ENCODE data around the gene VWA3A.
"Not testable (repeated sequence)": the region's sequence is repeated elsewhere in the genome, so short reads cannot be mapped to it uniquely, and the experiment has no call there.

The VWA3A gene

DNA sequence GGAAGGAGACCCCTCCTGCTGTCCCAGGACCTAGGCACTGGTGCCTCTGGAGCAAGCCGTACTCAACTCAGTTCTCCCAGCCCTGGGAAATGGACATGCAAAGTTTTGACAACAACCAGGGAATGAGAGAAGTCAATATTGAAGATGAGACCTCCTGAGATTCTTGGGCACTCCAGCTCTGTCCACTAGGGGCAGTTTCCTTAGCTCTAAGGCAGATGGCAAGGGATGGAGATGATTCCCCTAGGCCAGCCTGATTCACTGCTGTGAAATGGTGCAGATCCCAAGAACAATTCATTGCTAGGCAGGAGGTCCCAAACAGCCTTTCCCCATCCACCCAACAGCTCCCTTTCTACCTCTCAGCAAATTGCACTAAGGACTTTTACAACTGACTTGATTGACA lies 49.4 kb downstream of the VWA3A start:
- DNase-seq: no peak

DNA sequence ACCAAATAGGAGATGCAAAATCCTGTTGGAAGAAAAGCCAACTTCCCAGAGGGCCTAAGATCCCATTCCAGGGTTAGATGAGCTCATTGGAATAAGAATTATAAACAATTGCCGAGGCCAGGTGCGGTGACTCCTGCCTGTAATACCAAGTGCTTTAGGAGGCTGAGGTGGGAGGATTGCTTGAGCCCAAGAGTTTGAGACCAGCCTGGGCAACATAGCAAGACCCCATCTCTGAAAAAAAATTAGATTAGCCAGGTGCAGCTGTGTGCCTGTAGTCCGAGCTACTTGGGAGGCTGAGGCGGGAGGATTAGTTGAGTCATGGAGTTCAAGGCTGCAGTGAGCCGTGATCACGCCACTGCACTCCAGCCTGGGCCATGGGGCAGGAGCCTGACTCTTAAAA lies 52.2 kb downstream of the VWA3A start:
- DNase-seq: no peak

DNA sequence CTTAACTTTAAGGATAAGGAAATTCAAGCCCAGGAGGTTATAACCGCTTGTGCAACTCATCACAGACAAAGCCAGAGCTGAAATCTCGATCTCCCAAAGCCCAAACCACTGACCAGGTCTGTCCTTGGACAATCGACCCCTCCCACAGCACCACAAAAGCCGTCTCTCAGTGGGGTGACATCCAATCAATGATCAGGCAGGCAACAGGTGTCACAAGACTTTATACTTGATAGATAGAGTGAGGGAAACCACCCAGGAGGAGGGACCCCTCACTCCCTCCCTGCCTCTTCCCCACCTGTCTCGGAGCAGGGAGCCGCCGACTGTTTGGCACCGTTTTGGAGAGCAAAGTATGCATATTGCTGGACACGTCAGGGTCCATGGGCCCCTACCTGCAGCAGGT lies 55.5 kb downstream of the VWA3A start:
- DNase-seq: no peak

GRCh38 chr16:22151246-22151998 lies 59.1 kb downstream of the VWA3A start:
- DNase-seq: no peak

GRCh38 chr16:22152316-22152715 lies 60.0 kb downstream of the VWA3A start:
- DNase-seq: no peak

GRCh38 chr16:22153078-22153477 lies 60.7 kb downstream of the VWA3A start:
- not testable (repeated sequence) for DNase-seq

- DNase-seq: no peak
These were observed 69.1 kb downstream of the VWA3A start for GRCh38 chr16:22161401-22161800.

- peak; percentile 76 for DNase-seq
These were observed 69.8 kb downstream of the VWA3A start, which contains the start of gene SDR42E2 for GRCh38 chr16:22161999-22162655. SDR42E2 (plus strand) TSS chr16:22162506; CDS start chr16:22165583, 3,077 bp downstream.

DNA sequence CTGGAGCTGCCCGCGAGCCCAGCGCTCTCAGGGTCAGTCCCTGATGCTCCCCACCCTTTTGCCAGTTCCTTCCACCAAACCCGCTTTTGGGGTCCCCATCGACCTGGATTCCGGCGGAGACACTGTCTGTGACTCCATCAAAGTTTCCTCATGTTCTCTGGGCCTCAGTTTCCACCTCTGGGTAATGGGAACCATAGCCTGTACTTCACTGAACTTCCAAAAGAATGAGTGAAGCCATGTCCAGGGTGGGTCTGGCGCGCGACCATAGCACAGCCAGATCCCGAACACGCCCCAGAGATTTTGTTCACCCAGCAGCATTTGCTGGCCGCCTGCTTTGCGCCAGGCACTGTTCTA lies 70.3 kb downstream of the VWA3A start:
- no peak for DNase-seq

- DNase-seq: no peak
These were observed 71.5 kb downstream of the VWA3A start for GRCh38 chr16:22163806-22164205.

DNA sequence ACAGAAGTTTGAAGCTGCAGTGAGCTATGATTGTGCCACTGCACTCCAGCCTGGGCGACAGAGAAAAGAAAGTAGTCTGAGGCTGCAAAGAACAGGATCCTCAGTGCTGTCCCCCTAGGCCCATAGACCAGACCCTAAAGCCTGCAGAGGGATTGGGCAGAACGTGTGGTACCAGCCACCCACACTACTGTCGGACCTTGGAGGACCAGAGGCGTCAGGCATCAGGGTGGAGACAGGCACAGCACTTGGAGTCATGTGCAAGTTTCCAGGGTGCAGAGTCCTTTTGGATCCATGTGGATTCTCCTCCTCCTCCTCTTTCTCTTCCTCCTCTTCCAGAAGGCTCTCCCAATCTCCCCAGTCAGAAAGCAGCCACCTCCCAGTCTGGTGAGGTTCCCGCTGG lies 72.1 kb downstream of the VWA3A start:
- DNase-seq: no peak

DNA sequence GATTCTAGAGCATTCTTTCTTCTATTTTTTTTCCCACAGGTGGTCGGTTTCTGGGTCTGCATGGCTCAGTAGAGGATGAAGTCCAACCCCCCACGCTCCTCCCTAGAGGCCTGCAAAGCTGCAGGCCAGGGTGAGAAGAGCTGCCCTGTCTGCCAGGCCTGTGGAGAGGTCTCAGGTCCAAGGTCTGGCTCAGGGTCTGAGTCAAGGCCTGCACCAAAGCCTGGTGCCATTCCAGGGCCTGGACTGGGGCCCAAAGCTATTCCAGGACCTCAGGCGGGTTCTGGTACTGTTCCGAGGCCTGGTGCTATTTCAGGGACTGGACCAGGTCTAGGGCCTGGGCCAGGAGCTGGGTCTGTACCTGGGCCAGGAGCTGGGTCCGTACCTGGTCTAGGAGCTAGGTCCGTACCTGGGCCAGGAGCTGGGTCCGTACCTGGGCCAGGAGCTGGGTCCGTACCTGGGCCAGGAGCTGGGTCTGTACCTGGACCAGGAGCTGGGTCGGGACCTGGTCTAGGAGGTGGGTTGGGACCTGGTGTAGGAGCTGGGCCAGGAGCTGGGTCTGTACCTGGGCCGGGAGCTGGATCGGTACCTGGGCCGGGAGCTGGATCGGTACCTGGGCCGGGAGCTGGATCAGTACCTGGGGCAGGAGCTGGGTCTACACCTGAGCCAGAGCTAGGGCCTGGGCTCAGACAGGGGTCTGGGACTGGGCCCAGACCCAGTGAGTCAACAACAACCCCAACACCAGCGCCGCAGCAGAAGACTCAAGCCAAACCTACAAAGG lies 73.4 kb downstream of the VWA3A start:
- DNase-seq: no peak

DNA sequence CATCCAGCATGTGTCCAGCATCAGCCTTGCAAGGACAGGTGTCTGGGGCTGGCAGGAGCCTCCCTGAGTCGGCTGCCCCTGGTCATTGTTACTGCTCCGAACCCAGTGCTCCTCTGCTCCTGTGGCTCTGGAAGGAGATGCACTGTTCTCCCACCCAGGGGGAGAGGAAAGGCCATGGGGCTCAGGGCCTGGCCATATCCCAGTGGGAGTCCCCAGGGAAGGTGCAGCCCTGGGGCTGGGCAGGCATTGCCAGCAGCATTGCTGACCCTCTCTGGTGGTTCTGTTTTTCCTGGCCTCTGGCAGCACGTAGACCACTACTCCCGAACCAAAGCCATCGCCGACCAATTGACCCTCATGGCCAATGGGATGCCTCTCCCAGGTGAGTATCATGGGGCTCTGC lies 79.6 kb downstream of the VWA3A start:
- DNase-seq: no peak

- DNase-seq: not testable (repeated sequence)
These were observed 80.3 kb downstream of the VWA3A start for GRCh38 chr16:22172642-22173041.

GRCh38 chr16:22174642-22175041 lies 82.3 kb downstream of the VWA3A start:
- DNase-seq: no peak

DNA sequence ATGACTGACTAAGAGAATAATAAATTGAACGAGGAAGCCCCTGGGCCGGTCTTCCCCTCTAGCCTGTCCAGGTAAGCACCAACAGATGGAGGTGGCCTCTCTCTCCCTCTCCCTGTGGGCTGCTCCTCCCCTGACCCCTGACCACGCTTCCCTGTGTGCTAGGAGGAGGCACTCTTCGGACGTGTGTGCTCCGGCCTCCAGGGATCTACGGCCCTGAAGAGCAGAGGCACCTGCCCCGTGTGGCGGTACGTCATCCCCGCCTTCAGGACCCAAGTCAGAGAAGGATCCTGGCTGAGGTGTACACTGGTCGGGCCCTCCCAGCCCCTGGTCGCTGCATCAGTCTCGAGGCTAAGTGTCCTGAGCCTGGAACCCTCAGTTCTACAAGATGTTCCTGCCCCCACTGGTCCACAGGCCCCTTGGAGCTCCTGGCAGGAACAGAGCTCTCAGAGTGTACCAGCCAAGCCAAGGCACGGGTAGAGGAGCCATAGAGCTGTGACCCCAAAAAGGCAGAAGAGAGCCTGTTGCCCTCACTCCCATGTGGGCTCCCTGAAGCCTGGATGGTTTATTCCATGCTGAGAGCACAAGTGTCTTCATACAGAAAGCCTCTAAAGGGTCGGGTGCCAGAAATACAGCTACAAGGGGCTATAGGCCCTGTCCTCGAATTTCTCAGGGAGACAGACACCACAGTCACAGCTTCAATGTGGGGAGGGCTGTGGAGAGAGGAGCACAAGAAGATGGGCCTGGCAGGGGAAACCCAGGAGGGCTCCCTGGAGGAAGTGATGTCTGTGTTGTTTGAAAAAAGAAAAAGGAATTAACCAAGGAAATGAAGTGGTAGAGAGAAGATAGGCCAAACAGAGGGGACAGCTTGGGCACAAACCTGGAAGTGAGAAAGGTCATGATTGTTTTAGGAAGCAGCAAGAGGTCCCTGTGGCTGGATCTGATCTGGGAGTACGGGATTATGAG lies 85.9 kb downstream of the VWA3A start:
- DNase-seq: no peak

DNA sequence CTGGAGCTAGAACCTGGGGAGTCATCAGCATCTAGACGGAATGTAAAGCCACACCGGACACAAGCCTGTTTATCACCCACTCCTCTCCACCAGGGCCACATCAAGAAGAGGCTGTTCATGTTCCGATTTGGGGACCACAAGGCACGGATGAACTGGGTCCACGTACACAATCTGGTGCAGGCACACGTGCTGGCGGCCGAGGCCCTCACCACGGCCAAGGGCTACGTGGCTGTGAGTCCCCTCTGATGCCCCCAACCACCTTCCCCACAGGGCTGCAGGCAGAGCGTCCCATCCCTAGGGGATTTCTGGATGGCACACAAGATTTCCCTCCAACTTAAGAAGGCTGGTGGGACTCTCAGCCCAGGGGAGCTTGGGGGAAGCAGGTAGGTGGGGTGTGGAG lies 89.1 kb downstream of the VWA3A start:
- no peak for DNase-seq

DNA sequence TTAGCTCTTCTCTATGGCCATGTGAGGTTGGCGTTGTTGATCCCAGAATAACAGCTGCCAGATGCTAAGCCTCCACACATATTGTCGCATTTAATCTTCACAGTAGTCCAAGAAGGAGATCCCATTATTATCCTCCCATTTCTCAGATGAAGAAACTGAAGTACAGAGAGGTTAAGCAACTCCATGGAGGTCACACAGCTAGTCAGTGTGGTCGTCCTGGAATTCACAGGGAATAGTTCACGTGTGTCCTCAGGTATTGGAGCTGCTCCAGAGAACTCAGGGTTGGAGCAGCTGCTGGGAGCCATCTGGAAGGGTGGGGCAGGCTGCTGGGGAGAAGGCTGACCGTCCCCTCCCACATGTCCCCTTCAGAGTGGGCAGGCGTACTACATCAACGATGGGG lies 89.5 kb downstream of the VWA3A start:
- no peak for DNase-seq

GRCh38 chr16:22183335-22183734 lies 91.0 kb downstream of the VWA3A start:
- DNase-seq: no peak

DNA sequence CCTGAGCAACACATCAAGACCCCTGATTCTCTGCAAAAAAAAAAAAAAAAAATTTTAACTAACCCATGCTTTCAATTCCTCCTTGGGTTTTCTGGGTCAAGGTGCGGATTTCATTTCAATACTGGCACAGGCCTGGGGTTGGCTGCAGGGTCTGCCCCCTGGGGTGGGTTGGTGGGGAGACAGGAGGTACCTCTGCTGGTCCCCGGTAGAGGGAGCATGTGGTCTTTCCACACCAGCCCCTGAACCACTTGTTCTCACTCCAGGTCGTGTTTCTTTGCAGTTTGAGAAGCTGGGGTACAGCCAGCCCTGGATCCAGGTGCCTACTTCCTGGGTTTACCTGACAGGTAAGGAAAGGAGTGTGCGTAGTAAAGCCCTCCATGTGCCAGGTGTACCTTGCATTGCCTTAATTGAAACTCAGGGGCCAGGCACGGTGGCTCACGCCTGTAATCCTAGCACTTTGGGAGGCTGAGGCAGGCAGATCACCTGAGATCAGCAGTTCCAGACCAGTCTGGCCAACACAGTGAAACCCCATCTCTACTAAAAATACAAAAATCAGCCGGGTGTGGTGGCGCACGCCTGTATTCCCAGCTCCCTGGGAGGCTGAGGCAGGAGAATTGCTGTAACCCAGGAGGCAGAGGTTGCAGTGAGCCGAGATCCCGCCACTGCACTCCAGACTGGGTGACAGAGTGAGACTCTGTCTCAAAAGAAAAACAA lies 91.7 kb downstream of the VWA3A start:
- DNase-seq: no peak

- DNase-seq: no peak
These were observed 92.3 kb downstream of the VWA3A start for GRCh38 chr16:22184615-22184968.

- no peak for DNase-seq
These were observed 94.2 kb downstream of the VWA3A start for GRCh38 chr16:22186517-22186916.

All from activated effector memory CD4-positive, alpha-beta T cell treated with anti-CD3 and anti-CD28 coated beads, Interleukin-2, amount 50 U/mL, for 16 hours (primary cell).